GM23338 (cell line): ENCODE results near the gene ASB1. TPM values are rescaled to one million over a fixed set of nuclear protein-coding genes. Genes with fewer than 3 reads are reported as not detected.

ENCODE experiments used
- ATAC-seq: fragments of 200-7000 bp; cut with Tn5 transposase; 3 replicates; pipeline ENCODE4 v1.9.1; 2020
- DNase-seq: peaks from one replicate; pipeline ENCODE4 v3.0.0-alpha.2; 2015; ENCODE audit warnings: low spot score
- H2AFZ ChIP-seq: fragments of 200-600 bp; sonication (generic); 2 replicates; pipeline ENCODE4 v1.8.0; 2016; ENCODE audit warnings: antibody characterized with exemption, mild to moderate bottlenecking, moderate library complexity
- H3F3A ChIP-seq: fragments of 200-600 bp; sonication (generic); replicated peaks from 2 replicates; pipeline ENCODE4 v1.8.0; 2017; ENCODE audit warnings: antibody characterized with exemption, mixed run types, low read depth
- H3K27ac ChIP-seq: fragments of 200-600 bp; sonication (generic); 2 replicates; pipeline ENCODE4 v1.6.1; 2016; ENCODE audit warnings: low read depth
- H3K27me3 ChIP-seq: fragments of 200-600 bp; sonication (generic); 2 replicates; pipeline ENCODE4 v1.8.0; 2016; ENCODE audit warnings: mild to moderate bottlenecking, mixed run types, moderate library complexity; ENCODE audit not compliant: insufficient read depth
- H3K36me3 ChIP-seq: fragments of 200-600 bp; sonication (generic); 2 replicates; pipeline ENCODE4 v1.8.0; 2016; ENCODE audit warnings: mild to moderate bottlenecking; ENCODE audit not compliant: insufficient read depth
- H3K4me1 ChIP-seq: fragments of 200-600 bp; sonication (generic); 2 replicates; pipeline ENCODE4 v1.8.0; 2016; ENCODE audit warnings: mild to moderate bottlenecking, moderate library complexity; ENCODE audit not compliant: insufficient read depth
- H3K4me2 ChIP-seq: fragments of 200-600 bp; sonication (generic); 2 replicates; pipeline ENCODE4 v1.7.1; 2017; ENCODE audit warnings: mixed run types
- H3K4me3 ChIP-seq: fragments of 200-600 bp; sonication (generic); 2 replicates; pipeline ENCODE4 v1.6.1; 2016; ENCODE audit warnings: mixed run types
- H3K79me2 ChIP-seq: fragments of 200-600 bp; sonication (generic); replicated peaks from 2 replicates; pipeline ENCODE4 v1.8.0; 2017; ENCODE audit warnings: mild to moderate bottlenecking; ENCODE audit not compliant: insufficient read depth
- H3K9me2 ChIP-seq: fragments of 200-600 bp; sonication (generic); 2 replicates; pipeline ENCODE4 v1.8.0; 2017; ENCODE audit not compliant: insufficient read depth
- H4K20me1 ChIP-seq: fragments of 200-600 bp; sonication (generic); replicated peaks from 2 replicates; pipeline ENCODE4 v1.8.0; 2017; ENCODE audit warnings: mild to moderate bottlenecking; ENCODE audit not compliant: insufficient read depth
- H3K27ac Mint-ChIP-seq: 2 replicates; pipeline ENCODE4 v1.8.0; 2020; ENCODE audit warnings: inconsistent platforms, mild to moderate bottlenecking, moderate library complexity, mixed read lengths
- H3K27me3 Mint-ChIP-seq: 3 replicates; pipeline ENCODE4 v1.8.0; 2022; ENCODE audit warnings: low read depth, mild to moderate bottlenecking, moderate library complexity, mixed read lengths, inconsistent platforms; ENCODE audit not compliant: insufficient read depth, poor library complexity
- H3K36me3 Mint-ChIP-seq: 3 replicates; pipeline ENCODE4 v1.8.0; 2021; ENCODE audit warnings: low read depth, mild to moderate bottlenecking, inconsistent platforms, moderate library complexity, mixed read lengths
- H3K4me1 Mint-ChIP-seq: 3 replicates; pipeline ENCODE4 v1.8.0; 2020; ENCODE audit warnings: mild to moderate bottlenecking, inconsistent platforms, mixed read lengths
- H3K4me3 Mint-ChIP-seq: 3 replicates; pipeline ENCODE4 v1.8.0; 2021; ENCODE audit warnings: moderate library complexity, mild to moderate bottlenecking, inconsistent platforms, mixed read lengths
- H3K9me3 Mint-ChIP-seq: 3 replicates; pipeline ENCODE4 v1.8.0; 2020; ENCODE audit warnings: moderate library complexity, mild to moderate bottlenecking, inconsistent platforms, mixed read lengths
- JUNB ChIP-seq: IDR thresholded peaks from one replicate; pipeline ENCODE4 v1.6.1; 2016; ENCODE audit warnings: antibody characterized with exemption; ENCODE audit not compliant: unreplicated experiment
- ZNF114 ChIP-seq: fragments of 250-450 bp; sonication (Bioruptor Pico); IDR thresholded peaks from 2 replicates; pipeline ENCODE4 v1.5.0; 2020; ENCODE audit warnings: mild to moderate bottlenecking, moderate library complexity
- polyA plus RNA-seq: library from polyadenylated mRNA; unstranded; fragments of >200 nt; fragmentation: Nextera tagmentation; extraction: Ambion mirVana; gene quantifications from 2 replicates; pipeline ENCODE4 v1.2.1, GENCODE V29; 2016
- total RNA-seq: library from RNA; depleted of rRNA; stranded (reverse); fragments of >200 nt; shearing (Covaris generic); gene quantifications from 2 replicates; pipeline ENCODE4 v1.2.3, GENCODE V29; 2014
- TF ChIP-seq, protein P1 (sequence below): fragments of 250-450 bp; sonication (Bioruptor Pico); IDR thresholded peaks from 2 replicates; pipeline ENCODE4 v1.5.0; 2020; ENCODE audit warnings: mild to moderate bottlenecking, moderate library complexity

The ASB1 gene
- total and polyA plus RNA-seq, 2 experiments from 2014 or later, result 21.5 to 23.9 TPM

DNA sequence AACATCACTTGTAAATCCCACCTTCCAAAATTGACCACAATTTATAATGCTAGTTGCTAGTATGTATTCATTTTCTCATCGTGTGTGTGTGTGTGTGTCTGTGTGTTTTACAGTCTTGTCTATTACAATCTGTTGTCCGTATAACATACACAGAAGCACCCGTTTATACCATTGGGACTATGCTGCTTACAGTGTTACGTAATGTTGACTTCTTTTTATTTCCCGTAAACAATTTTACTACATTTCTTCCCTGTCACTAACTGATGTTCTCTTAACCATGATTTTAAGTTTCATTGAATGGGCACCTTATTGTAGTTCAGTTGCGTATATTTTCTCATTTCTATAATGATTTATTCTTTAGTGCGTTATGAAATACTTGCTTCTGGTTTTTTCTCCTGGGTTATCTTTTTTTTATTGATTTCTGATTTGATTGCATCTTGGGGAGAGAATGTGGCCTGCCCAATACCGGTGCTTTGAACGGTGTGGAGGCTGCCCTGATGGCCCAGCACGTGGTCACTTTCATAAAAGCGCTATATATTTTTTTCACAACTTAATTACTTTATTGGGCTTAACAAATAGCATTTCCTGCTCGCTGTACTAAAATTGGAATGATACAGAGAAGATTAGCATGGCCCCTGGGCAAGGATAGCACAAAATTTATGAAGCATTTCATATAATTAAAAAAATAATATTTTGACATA lies 14.5 kb upstream of the ASB1 start (continued):
- no peak for TF ChIP-seq JUNB

- peaks cover 5% of the 10 kb centered on the region; the same call in 2 of the 3 replicates for H3K4me1 Mint-ChIP-seq
- DNase-seq (no peak), ATAC-seq (no peak)
- H3K9me3 Mint-ChIP-seq, result peaks cover 26% of the 10 kb centered on the region
- H3K27ac Mint-ChIP-seq, result no peak overlapping the region
- no peaks in the 10 kb centered on the region for H3K79me2 ChIP-seq
- no peaks in the 10 kb centered on the region for H4K20me1 ChIP-seq
- H3K4me3 Mint-ChIP-seq, result no peak overlapping the region
- no peaks in the 10 kb centered on the region for H3K4me1 ChIP-seq
- no peak overlapping the region for H3K27ac ChIP-seq
- no peak overlapping the region for H3K4me2 ChIP-seq
- TF ChIP-seq, protein P1, sequence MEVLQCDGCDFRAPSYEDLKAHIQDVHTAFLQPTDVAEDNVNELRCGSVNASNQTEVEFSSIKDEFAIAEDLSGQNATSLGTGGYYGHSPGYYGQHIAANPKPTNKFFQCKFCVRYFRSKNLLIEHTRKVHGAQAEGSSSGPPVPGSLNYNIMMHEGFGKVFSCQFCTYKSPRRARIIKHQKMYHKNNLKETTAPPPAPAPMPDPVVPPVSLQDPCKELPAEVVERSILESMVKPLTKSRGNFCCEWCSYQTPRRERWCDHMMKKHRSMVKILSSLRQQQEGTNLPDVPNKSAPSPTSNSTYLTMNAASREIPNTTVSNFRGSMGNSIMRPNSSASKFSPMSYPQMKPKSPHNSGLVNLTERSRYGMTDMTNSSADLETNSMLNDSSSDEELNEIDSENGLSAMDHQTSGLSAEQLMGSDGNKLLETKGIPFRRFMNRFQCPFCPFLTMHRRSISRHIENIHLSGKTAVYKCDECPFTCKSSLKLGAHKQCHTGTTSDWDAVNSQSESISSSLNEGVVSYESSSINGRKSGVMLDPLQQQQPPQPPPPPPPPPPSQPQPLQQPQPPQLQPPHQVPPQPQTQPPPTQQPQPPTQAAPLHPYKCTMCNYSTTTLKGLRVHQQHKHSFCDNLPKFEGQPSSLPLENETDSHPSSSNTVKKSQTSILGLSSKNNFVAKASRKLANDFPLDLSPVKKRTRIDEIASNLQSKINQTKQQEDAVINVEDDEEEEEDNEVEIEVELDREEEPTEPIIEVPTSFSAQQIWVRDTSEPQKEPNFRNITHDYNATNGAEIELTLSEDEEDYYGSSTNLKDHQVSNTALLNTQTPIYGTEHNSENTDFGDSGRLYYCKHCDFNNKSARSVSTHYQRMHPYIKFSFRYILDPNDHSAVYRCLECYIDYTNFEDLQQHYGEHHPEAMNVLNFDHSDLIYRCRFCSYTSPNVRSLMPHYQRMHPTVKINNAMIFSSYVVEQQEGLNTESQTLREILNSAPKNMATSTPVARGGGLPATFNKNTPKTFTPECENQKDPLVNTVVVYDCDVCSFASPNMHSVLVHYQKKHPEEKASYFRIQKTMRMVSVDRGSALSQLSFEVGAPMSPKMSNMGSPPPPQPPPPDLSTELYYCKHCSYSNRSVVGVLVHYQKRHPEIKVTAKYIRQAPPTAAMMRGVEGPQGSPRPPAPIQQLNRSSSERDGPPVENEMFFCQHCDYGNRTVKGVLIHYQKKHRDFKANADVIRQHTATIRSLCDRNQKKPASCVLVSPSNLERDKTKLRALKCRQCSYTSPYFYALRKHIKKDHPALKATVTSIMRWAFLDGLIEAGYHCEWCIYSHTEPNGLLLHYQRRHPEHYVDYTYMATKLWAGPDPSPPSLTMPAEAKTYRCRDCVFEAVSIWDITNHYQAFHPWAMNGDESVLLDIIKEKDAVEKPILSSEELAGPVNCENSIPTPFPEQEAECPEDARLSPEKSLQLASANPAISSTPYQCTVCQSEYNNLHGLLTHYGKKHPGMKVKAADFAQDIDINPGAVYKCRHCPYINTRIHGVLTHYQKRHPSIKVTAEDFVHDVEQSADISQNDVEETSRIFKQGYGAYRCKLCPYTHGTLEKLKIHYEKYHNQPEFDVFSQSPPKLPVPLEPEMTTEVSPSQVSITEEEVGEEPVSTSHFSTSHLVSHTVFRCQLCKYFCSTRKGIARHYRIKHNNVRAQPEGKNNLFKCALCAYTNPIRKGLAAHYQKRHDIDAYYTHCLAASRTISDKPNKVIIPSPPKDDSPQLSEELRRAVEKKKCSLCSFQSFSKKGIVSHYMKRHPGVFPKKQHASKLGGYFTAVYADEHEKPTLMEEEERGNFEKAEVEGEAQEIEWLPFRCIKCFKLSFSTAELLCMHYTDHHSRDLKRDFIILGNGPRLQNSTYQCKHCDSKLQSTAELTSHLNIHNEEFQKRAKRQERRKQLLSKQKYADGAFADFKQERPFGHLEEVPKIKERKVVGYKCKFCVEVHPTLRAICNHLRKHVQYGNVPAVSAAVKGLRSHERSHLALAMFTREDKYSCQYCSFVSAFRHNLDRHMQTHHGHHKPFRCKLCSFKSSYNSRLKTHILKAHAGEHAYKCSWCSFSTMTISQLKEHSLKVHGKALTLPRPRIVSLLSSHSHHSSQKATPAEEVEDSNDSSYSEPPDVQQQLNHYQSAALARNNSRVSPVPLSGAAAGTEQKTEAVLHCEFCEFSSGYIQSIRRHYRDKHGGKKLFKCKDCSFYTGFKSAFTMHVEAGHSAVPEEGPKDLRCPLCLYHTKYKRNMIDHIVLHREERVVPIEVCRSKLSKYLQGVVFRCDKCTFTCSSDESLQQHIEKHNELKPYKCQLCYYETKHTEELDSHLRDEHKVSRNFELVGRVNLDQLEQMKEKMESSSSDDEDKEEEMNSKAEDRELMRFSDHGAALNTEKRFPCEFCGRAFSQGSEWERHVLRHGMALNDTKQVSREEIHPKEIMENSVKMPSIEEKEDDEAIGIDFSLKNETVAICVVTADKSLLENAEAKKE, result no peak
- TF ChIP-seq ZNF114 (CRISPR knock-in tag), result no peak
- no peak overlapping the region for H2AFZ ChIP-seq
- no peaks in the 10 kb centered on the region for H3K27me3 ChIP-seq
- H3K36me3 ChIP-seq, result no peaks in the 10 kb centered on the region
- no peaks in the 10 kb centered on the region for H3K9me2 ChIP-seq
- H3F3A ChIP-seq, result no peaks in the 10 kb centered on the region
- H3K27me3 Mint-ChIP-seq, result peaks cover 4% of the 10 kb centered on the region
- H3K36me3 Mint-ChIP-seq, result peaks cover 22% of the 10 kb centered on the region
- H3K4me3 ChIP-seq, result no peak overlapping the region
These were observed 13.4 kb upstream of the ASB1 start for GRCh38 chr2:238413368-238413767.
